GM12874 (cell line): ENCODE results near the gene XYLT1.
A peak's percentile ranks its signal among the peaks of the same experiment; 100 is the strongest.

Experiments
- TF ChIP-seq, protein P1 (sequence below): IDR thresholded peaks from 2 replicates; pipeline ENCODE4 v1.5.1; 2011; ENCODE audit warnings: low read depth, mild to moderate bottlenecking, control low read depth, low read length, moderate library complexity; ENCODE audit not compliant: insufficient read depth

The XYLT1 gene

DNA sequence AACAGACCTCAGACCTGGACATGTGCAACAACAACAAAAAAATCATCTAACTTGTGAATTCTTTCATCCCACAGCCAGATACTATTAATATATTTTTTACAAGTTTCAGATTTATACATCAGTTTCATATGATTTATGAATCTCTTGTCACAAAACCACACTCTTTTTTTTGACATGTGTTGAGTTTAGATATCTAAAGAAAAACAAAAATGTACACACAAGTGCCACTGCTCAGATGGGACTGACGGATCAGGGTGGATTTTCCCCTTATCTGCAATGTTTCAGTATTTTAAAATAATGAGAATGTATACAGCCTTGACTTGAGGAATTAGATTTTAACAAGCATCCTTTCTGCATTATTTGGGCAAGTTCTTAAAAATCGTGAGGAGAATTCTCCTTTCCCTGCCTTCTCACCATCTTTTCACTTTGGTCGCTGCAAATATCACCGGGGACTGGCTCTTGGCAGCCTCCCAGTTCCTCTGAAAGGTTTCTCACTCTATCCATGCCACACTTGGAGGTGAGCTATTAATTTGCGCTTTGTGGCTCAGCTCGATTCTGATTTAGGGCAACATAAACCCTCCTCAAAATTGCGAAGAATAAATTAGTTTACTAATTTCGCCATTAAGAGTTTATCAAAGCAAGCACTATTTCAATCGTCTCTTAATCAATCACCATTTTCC is 225.7 kb downstream of the XYLT1 start:
- TF ChIP-seq, protein P1, sequence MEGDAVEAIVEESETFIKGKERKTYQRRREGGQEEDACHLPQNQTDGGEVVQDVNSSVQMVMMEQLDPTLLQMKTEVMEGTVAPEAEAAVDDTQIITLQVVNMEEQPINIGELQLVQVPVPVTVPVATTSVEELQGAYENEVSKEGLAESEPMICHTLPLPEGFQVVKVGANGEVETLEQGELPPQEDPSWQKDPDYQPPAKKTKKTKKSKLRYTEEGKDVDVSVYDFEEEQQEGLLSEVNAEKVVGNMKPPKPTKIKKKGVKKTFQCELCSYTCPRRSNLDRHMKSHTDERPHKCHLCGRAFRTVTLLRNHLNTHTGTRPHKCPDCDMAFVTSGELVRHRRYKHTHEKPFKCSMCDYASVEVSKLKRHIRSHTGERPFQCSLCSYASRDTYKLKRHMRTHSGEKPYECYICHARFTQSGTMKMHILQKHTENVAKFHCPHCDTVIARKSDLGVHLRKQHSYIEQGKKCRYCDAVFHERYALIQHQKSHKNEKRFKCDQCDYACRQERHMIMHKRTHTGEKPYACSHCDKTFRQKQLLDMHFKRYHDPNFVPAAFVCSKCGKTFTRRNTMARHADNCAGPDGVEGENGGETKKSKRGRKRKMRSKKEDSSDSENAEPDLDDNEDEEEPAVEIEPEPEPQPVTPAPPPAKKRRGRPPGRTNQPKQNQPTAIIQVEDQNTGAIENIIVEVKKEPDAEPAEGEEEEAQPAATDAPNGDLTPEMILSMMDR = no peak

DNA sequence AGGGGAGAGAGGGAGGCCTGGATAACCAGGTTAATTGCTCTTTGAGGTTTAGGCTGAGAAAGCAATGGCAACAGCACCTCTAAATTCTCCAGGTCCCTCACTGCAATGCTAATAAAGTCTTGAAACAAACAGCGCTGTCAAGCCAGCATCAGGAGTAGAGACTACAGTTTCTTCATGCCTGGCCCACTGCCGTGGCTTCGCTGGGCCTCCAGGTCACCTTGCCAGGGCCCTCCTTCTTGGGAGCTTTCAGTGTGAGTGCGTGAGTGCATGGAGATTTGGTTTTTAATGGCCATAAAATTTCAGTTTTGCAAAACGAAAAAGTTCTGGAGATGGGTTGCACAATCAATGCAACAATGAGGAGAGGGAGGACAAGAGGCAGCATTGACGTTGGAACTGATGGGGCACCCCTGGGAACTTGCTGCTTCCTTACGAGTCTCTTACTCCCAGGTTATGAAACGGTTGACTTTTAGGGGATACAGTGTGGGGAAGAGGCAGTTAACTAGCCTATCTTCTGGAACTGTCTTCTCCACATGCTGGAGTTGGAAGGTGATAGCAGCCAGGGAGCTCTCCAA is 229.4 kb downstream of the XYLT1 start:
- TF ChIP-seq, protein P1 = no peak

DNA sequence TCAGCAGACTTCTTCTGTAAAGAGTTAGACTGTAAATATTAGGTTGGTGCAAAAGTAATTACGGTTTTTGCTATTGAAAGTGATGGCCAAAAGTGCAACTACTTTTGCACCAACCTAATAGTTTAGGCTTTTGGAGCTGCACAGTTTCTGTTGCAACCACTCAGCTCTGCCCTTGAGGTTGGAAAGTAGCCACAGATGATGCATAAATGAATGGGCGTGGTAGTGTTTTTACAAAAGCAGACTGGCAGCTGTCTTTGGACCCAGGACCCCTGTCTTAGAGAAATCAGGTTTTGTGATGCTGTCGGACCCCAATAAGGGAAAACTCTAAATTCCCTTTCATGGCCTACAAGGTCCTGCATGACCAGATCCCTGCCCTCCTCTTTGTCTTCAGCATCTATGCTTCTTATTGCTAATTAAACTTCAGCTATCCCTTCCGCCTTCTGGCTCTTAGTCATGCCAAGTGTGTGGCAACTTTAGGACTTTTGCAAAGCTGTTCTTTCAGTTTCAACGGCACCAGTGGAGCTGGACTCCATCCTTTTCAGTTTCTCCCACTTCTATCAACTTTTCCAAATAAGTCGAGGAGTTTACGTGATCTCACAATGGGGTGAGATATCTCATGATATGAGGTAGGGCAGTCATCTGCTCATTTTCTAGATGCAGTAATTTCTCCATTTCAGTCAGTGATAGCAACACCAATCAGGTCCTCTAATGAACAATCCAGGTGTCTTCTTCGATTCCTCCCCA is 232.3 kb downstream of the XYLT1 start:
- TF ChIP-seq, protein P1 = no peak

DNA sequence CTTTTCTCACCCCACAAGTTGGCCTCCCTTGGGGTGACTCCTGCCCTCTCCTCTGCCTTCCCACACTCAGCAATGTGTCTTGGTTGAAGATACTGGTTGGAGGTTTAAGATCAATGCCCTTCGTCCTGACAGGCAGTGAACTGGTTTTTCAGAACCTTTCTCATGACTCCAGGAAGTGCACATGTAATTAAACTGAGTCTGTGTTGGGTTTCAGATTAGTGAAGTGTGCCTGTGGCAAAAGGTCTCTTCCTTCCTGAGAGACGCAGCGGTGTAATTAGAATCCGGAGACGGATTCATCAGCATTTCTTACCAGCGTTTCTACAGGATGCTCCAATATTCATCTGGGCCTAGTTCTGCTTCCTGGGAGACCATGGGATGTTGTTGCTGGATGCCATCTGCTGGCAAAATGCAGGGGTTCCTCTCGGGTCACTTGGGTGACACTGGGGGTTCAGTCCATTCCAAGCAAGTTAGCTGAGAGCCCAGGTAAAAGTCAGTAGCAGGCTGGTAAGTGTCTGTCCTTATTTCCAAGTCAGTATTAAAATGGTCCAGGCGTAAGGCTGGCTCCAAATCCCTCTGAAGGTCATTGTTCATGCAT is 233.3 kb downstream of the XYLT1 start:
- TF ChIP-seq, protein P1 = 0 out of 2 replicates have a peak, but pooled peaks have one; percentile 2

DNA sequence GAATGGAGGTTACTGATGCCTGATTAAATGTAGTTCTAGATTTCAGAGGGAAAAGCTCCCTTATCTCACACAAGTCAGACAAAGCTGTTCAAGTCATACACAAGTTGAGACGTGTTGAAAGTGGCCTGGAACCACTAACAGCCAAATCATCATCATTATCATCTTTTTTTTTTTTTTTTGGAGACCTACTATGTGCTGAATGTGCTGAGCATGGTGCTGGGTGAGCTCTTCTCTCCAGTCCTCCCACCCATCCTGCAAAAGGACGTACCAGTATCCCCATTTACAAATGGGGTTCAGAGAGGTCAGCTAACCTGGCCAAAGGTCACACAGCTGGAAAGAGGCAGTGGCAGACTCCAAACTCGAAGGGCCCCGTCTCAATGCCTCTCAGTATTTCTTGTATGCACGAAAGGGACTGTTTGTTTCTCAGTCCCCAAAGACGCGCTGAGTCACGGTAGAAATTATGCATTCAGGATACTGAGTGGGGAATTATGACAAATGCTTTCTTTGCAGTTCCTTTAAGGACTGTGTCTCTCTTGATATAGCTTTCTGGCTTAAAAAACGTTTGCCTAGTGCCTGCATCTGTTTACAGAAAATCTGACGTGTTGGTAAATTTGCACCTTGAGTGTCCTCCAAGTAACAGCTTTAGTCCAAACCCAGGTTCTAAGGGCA is 235.5 kb downstream of the XYLT1 start:
- TF ChIP-seq, protein P1 = no peak

DNA sequence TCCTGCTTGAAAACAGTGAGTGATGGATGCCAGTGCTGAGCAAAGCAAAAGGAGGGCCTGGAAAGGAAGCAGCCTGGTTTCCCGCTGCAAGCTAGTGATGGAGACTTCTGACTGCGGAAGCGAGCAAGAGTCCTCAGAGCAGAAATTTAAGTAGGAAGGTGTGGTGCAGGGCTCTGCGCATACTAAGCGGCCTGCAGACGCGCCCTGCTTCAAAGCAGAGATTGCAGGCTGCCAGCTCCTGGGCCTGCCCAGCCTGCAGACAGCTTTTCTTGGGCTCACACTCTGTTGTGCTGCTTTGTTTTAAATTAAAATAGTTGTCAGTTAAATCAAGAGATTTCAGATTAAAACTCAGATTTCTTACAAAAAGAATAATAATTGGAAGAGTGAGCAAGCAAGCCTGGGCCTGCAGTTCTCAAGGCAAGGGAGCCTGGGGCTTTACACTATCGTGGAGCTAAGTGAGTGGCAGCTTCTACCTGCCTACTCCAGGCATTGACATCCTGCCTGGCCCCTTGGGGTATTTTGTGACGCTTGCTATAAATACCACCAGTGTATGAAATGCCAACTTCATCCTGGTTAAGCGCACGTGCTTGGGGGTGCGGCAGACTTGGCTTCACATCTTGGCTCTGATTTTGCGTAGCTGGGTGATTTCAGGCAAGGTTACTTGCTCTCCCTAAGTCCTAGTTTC is 237.3 kb downstream of the XYLT1 start:
- TF ChIP-seq, protein P1 = no peak

DNA sequence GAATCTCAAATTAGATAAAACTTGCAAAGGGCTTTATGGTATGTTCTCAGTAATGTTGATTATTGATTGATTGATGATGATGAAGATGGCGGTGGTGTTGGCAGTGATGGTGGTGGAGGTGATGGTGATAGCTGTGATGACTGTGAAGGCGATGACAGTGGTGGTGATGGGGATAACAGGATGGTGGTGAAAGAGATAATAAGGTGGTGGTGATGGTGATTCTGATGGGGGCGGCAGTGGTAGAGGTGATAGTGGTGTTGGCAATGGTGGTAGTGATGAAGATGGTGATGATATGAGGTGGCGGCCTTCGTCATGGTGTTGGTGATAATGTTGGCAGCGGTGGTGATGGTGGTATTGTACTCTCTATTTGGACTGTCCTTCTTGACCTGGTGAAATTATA is 238.3 kb downstream of the XYLT1 start:
- TF ChIP-seq, protein P1 = no peak
